PC-9 (cell line): ENCODE results near the gene ZCCHC7.

Experiments
- EZH2 ChIP-seq: fragments of 200-600 bp; sonication (generic); IDR thresholded peaks from 2 replicates; pipeline ENCODE4 v1.8.0; 2017; ENCODE audit warnings: antibody characterized with exemption, low read depth
- TF ChIP-seq, protein P1 (sequence below): fragments of 200-600 bp; sonication (generic); conservative IDR thresholded peaks from 2 replicates; pipeline ENCODE4 v1.6.1; 2017; ENCODE audit warnings: mixed run types, antibody characterized with exemption, mild to moderate bottlenecking, moderate library complexity

DNA sequence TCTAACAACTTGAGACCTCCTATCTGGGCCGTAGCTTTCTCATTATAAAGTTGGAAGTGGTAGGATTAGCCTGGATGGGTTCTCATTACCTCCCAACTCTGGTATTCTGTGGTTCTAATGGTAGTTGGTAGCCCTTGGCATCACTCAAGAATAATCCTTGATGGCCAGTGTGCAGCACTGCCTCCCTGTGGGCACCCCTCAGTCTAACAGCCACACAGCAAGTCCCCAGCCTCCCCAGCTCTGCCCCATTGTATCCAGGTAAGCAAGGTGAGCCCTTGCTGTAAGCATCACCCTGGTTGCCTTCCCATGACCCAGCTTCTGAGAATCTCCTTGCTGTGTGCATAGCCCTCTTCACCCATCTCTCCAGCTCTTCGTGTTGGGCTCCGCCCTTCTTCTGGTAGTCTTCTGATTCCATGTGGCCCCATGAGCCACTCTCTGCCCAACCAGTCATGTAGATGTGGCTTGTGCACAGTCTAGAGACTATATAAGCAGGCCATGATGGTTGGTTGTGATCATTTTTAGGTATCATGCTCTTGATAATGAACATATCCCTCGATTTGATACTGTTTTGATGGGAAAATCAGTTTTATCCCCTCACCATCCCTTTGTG, 244.5 kb downstream of the ZCCHC7 start:
- TF ChIP-seq, protein P1, sequence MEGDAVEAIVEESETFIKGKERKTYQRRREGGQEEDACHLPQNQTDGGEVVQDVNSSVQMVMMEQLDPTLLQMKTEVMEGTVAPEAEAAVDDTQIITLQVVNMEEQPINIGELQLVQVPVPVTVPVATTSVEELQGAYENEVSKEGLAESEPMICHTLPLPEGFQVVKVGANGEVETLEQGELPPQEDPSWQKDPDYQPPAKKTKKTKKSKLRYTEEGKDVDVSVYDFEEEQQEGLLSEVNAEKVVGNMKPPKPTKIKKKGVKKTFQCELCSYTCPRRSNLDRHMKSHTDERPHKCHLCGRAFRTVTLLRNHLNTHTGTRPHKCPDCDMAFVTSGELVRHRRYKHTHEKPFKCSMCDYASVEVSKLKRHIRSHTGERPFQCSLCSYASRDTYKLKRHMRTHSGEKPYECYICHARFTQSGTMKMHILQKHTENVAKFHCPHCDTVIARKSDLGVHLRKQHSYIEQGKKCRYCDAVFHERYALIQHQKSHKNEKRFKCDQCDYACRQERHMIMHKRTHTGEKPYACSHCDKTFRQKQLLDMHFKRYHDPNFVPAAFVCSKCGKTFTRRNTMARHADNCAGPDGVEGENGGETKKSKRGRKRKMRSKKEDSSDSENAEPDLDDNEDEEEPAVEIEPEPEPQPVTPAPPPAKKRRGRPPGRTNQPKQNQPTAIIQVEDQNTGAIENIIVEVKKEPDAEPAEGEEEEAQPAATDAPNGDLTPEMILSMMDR: no peak
- no peak for TF ChIP-seq EZH2
